H9 (cell line): Measurements from ENCODE around the gene FAM241A. TPM values are rescaled to one million over a fixed set of nuclear protein-coding genes. Genes with fewer than 3 reads are reported as not detected.

Source experiments
- DNase-seq: peaks from one replicate; pipeline ENCODE4 v3.0.0-alpha.2; 2017
- H2AFZ ChIP-seq: one replicate; pipeline ENCODE4 v1.6.1; 2013; ENCODE audit warnings: mild to moderate bottlenecking, low read length, control low read depth, moderate library complexity
- H2AK5ac ChIP-seq: 2 replicates; pipeline ENCODE4 v1.6.1; 2013; ENCODE audit warnings: low read length, control low read depth, mixed read lengths; ENCODE audit not compliant: insufficient read length
- H2BK120ac ChIP-seq: one replicate; pipeline ENCODE4 v1.6.1; 2013; ENCODE audit warnings: low read depth, mild to moderate bottlenecking, low read length, control low read depth, inconsistent platforms; ENCODE audit not compliant: poor library complexity, severe bottlenecking
- H2BK12ac ChIP-seq: 2 replicates; pipeline ENCODE4 v1.6.1; 2013; ENCODE audit warnings: low read length, control low read depth, mixed read lengths, low read depth; ENCODE audit not compliant: insufficient read length
- H2BK15ac ChIP-seq: 2 replicates; pipeline ENCODE4 v1.6.1; 2013; ENCODE audit warnings: low read depth, low read length, control low read depth
- H2BK20ac ChIP-seq: one replicate; pipeline ENCODE4 v1.6.1; 2013; ENCODE audit warnings: low read depth, mild to moderate bottlenecking, low read length, control low read depth, inconsistent platforms; ENCODE audit not compliant: poor library complexity, severe bottlenecking
- H2BK5ac ChIP-seq: 2 replicates; pipeline ENCODE4 v1.6.1; 2013; ENCODE audit warnings: low read length, control low read depth, mixed read lengths; ENCODE audit not compliant: insufficient read length
- H3K14ac ChIP-seq: 2 replicates; pipeline ENCODE4 v1.6.1; 2013; ENCODE audit warnings: low read length, control low read depth; ENCODE audit not compliant: insufficient read depth
- H3K18ac ChIP-seq: 2 replicates; pipeline ENCODE4 v1.6.1; 2013; ENCODE audit warnings: low read depth, mild to moderate bottlenecking, mixed read lengths, low read length, control low read depth; ENCODE audit not compliant: insufficient read length
- H3K23ac ChIP-seq: 2 replicates; pipeline ENCODE4 v1.6.1; 2013; ENCODE audit warnings: low read length, control low read depth, mixed read lengths, low read depth; ENCODE audit not compliant: insufficient read length
- H3K23me2 ChIP-seq: 2 replicates; pipeline ENCODE4 v1.6.1; 2013; ENCODE audit warnings: low read depth, mild to moderate bottlenecking, mixed read lengths, low read length, control low read depth; ENCODE audit not compliant: insufficient read length, poor library complexity, severe bottlenecking
- H3K27ac ChIP-seq: 2 replicates; pipeline ENCODE4 v1.5.1; 2013; ENCODE audit warnings: low read length, control low read depth, mixed read lengths, low read depth; ENCODE audit not compliant: insufficient read length
- H3K27me3 ChIP-seq: 2 replicates; pipeline ENCODE4 v1.6.1; 2013; ENCODE audit warnings: low read length, control low read depth, inconsistent platforms; ENCODE audit not compliant: insufficient read depth
- H3K4ac ChIP-seq: 2 replicates; pipeline ENCODE4 v1.6.1; 2013; ENCODE audit warnings: low read depth, mild to moderate bottlenecking, control low read depth, inconsistent platforms, low read length, moderate library complexity
- H3K4me1 ChIP-seq: 2 replicates; pipeline ENCODE4 v1.6.1; 2013; ENCODE audit warnings: low read length, control low read depth, inconsistent platforms; ENCODE audit not compliant: insufficient read depth
- H3K4me2 ChIP-seq: 2 replicates; pipeline ENCODE4 v1.6.1; 2013; ENCODE audit warnings: low read length, control low read depth, mixed read lengths; ENCODE audit not compliant: insufficient read length, insufficient read depth
- H3K56ac ChIP-seq: 2 replicates; pipeline ENCODE4 v1.6.1; 2013; ENCODE audit warnings: low read depth, mild to moderate bottlenecking, mixed read lengths, low read length, control low read depth; ENCODE audit not compliant: insufficient read length
- H3K79me1 ChIP-seq: 2 replicates; pipeline ENCODE4 v1.6.1; 2013; ENCODE audit warnings: low read depth, mild to moderate bottlenecking, moderate library complexity, low read length, control low read depth, inconsistent platforms; ENCODE audit not compliant: insufficient read depth, poor library complexity, severe bottlenecking
- H3K79me2 ChIP-seq: 2 replicates; pipeline ENCODE4 v1.6.1; 2013; ENCODE audit warnings: low read length, control low read depth, inconsistent platforms; ENCODE audit not compliant: insufficient read depth
- H3K9ac ChIP-seq: 2 replicates; pipeline ENCODE4 v1.6.1; 2013; ENCODE audit warnings: low read length, control low read depth, mixed read lengths; ENCODE audit not compliant: insufficient read length; ENCODE audit errors: extremely low read depth
- H3K9me3 ChIP-seq: one replicate; pipeline ENCODE4 v1.6.1; 2013; ENCODE audit warnings: low read depth, low read length, inconsistent platforms; ENCODE audit not compliant: control insufficient read depth
- H3T11ph ChIP-seq: one replicate; pipeline ENCODE4 v1.6.1; 2013; ENCODE audit warnings: mild to moderate bottlenecking, low read length, control low read depth, inconsistent platforms
- H4K20me1 ChIP-seq: one replicate; pipeline ENCODE4 v1.6.1; 2013; ENCODE audit not compliant: control insufficient read depth, insufficient read length, insufficient read depth
- H4K5ac ChIP-seq: 2 replicates; pipeline ENCODE4 v1.6.1; 2013; ENCODE audit warnings: low read depth, mild to moderate bottlenecking, mixed read lengths, low read length, control low read depth; ENCODE audit not compliant: insufficient read length
- H4K8ac ChIP-seq: replicated peaks from 2 replicates; pipeline ENCODE4 v1.6.1; 2013; ENCODE audit warnings: low read length, control low read depth, mixed read lengths, low read depth; ENCODE audit not compliant: insufficient read length
- H4K91ac ChIP-seq: 2 replicates; pipeline ENCODE4 v1.6.1; 2013; ENCODE audit warnings: low read depth, mild to moderate bottlenecking, moderate library complexity, mixed read lengths, low read length, control low read depth; ENCODE audit not compliant: insufficient read length
- H3K27ac Mint-ChIP-seq, 3 experiments: 2 replicates in 2 of 3; 3 replicates in 1 of 3; pipeline ENCODE4 v1.8.0; 2020 to 2021; ENCODE audit warnings: mixed read lengths in 3 of 3, mild to moderate bottlenecking in 1 of 3, moderate library complexity in 1 of 3
- H3K27me3 Mint-ChIP-seq: 2 replicates; pipeline ENCODE4 v1.8.0; 2021; ENCODE audit warnings: low read depth, mild to moderate bottlenecking, moderate library complexity, mixed read lengths
- H3K36me3 Mint-ChIP-seq, 3 experiments: 2 replicates in 2 of 3; 3 replicates in 1 of 3; pipeline ENCODE4 v1.8.0; 2020 to 2021; ENCODE audit warnings: low read depth in 3 of 3, mixed read lengths in 3 of 3; ENCODE audit not compliant: insufficient read depth in 1 of 3
- H3K4me1 Mint-ChIP-seq, 2 experiments: 2 replicates each; pipeline ENCODE4 v1.8.0; 2020; ENCODE audit warnings: mixed read lengths in 2 of 2
- H3K4me3 Mint-ChIP-seq, 2 experiments: 2 replicates in 1 of 2; 3 replicates in 1 of 2; pipeline ENCODE4 v1.8.0; 2020 to 2021; ENCODE audit warnings: mild to moderate bottlenecking in 2 of 2, mixed read lengths in 2 of 2, moderate library complexity in 1 of 2
- H3K9me3 Mint-ChIP-seq, 2 experiments: 2 replicates in 1 of 2; 3 replicates in 1 of 2; pipeline ENCODE4 v1.8.0; 2020; ENCODE audit warnings: mild to moderate bottlenecking in 2 of 2, mixed read lengths in 2 of 2, moderate library complexity in 1 of 2
- WGBS: extraction: QIAGEN DNeasy Blood & Tissue Kit; methylation state at CpG from one replicate; pipeline ENCODE4 v1.1.7; 2013; ENCODE audit warnings: missing lambda C conversion rate, low lambda C conversion rate, mixed read lengths; ENCODE audit not compliant: insufficient read length; ENCODE audit errors: extremely low coverage; 5-methylcytosine and 5-hydroxymethylcytosine counted together
- total RNA-seq: library from RNA; stranded (reverse); gene quantifications from 2 replicates; pipeline ENCODE4 v1.2.1, GENCODE V29; 2021
- TF ChIP-seq, protein P1 (sequence below): fragments of 200-600 bp; sonication (generic); conservative IDR thresholded peaks from 3 replicates; pipeline ENCODE4 v1.8.0; 2021; ENCODE audit warnings: antibody characterized with exemption, mild to moderate bottlenecking

FAM241A gene
- total RNA-seq, 1 experiment from 2014 or later: 0.13 TPM

DNA sequence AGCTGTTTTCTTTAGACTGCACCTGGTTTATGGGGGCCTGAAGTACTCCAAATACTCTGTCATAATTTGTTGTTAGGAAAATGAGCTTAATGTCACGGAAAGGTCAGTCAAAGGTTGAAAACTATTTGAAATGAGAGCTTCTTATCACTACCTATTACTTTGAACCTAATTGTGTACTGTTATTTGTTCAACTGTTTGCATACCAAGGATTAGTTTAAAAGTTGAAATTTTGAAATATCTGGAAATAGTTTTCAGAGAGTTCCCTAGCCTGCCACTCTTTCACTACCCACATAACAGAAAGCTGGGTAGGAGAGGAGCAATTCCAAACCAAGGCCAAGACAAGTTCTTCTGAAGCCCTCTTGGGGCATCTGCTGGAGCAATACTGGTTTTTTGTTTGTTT, 58.3 kb downstream of the FAM241A start:
- H4K8ac ChIP-seq: no peak overlapping the region
- no peaks in the 10 kb centered on the region for H4K20me1 ChIP-seq
- Mint-ChIP-seq H3K27ac (no peak overlapping the region), H3K4me1 (peaks cover 8% of the 10 kb centered on the region in 2 experiments), H3K36me3 (no peaks in the 10 kb centered on the region), H3K4me3 (no peak overlapping the region), H3K9me3 (no peaks in the 10 kb centered on the region), H3K27me3 (no peaks in the 10 kb centered on the region)
- H4K91ac ChIP-seq: no peak overlapping the region
- H2AK5ac ChIP-seq: no peak overlapping the region
- no peak overlapping the region for H3K23ac ChIP-seq
- no peak overlapping the region for H4K5ac ChIP-seq
- no peak overlapping the region for H3K56ac ChIP-seq
- no peak overlapping the region for H3K4ac ChIP-seq
- peaks cover 4% of the 10 kb centered on the region; the same call in 1 of the 2 replicates for H3K4me1 ChIP-seq
- H3K4me2 ChIP-seq: no peak overlapping the region
- H3K14ac ChIP-seq: no peak overlapping the region
- no peak overlapping the region for H2BK5ac ChIP-seq
- H2BK120ac ChIP-seq: no peak overlapping the region
- no peak overlapping the region for H2BK12ac ChIP-seq
- H2AFZ ChIP-seq: no peak overlapping the region
- no peak overlapping the region for H3K9ac ChIP-seq
- no peak overlapping the region for H2BK20ac ChIP-seq
- TF ChIP-seq, protein P1, sequence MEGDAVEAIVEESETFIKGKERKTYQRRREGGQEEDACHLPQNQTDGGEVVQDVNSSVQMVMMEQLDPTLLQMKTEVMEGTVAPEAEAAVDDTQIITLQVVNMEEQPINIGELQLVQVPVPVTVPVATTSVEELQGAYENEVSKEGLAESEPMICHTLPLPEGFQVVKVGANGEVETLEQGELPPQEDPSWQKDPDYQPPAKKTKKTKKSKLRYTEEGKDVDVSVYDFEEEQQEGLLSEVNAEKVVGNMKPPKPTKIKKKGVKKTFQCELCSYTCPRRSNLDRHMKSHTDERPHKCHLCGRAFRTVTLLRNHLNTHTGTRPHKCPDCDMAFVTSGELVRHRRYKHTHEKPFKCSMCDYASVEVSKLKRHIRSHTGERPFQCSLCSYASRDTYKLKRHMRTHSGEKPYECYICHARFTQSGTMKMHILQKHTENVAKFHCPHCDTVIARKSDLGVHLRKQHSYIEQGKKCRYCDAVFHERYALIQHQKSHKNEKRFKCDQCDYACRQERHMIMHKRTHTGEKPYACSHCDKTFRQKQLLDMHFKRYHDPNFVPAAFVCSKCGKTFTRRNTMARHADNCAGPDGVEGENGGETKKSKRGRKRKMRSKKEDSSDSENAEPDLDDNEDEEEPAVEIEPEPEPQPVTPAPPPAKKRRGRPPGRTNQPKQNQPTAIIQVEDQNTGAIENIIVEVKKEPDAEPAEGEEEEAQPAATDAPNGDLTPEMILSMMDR: no peak
- H3K27ac ChIP-seq: no peak overlapping the region
- no peaks in the 10 kb centered on the region for H3K27me3 ChIP-seq
- H3K9me3 ChIP-seq: no peaks in the 10 kb centered on the region
- no peaks in the 10 kb centered on the region for H3K79me1 ChIP-seq
- H2BK15ac ChIP-seq: no peak overlapping the region
- no peaks in the 10 kb centered on the region for H3K79me2 ChIP-seq
- no peak for DNase-seq
- no peak overlapping the region for H3K18ac ChIP-seq
- no peaks in the 10 kb centered on the region for H3K23me2 ChIP-seq
- no CpG with 5 or more reads among the region's 1 CpG for WGBS
- no peak overlapping the region for H3T11ph ChIP-seq
